ENCODE data around the gene TEX2.

TEX2 gene

GRCh38 chr17:64107500-64108236, 155.4 kb downstream of the TEX2 start:
- DNase-seq: no peak

GRCh38 chr17:64106918-64107317, 156.1 kb downstream of the TEX2 start:
- no peak for DNase-seq

GRCh38 chr17:64103391-64104364, 159.4 kb downstream of the TEX2 start:
- no peak for DNase-seq

DNA sequence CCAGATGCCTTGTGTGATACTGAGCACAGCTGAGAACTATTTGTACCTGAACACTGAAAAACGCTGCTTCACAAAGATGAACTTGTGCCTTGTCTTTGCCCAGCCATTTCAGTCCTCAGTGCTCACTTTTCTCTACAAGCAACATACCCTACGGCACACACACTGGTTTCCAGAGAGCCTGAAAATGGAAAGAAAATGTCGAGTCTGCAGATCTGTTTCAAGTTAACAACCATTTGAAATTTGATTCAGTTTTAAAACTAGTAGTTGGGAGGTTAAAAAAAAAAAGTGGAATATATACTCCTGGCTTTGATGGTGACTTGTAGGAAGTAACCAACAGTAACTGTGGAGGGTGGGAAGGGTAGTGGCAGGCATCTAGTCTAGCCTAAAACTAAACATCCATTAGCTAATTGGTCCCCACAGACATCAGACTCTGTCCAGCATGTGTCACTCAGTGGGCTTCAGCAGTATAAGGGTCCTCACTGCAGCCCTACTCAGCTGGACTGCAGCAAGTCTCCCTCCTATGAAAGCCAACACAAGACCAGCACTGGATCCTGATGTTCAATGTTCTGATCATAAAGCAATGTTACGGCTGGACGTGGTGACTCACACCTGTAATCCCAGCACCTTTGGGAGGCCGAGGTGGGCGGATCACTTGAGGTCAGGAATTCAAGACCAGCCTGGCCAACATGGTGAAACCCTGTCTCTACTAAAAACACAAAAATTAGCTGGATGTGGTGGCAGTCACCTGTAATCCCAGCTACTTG, 160.3 kb downstream of the TEX2 start:
- DNase-seq: no peak

DNA sequence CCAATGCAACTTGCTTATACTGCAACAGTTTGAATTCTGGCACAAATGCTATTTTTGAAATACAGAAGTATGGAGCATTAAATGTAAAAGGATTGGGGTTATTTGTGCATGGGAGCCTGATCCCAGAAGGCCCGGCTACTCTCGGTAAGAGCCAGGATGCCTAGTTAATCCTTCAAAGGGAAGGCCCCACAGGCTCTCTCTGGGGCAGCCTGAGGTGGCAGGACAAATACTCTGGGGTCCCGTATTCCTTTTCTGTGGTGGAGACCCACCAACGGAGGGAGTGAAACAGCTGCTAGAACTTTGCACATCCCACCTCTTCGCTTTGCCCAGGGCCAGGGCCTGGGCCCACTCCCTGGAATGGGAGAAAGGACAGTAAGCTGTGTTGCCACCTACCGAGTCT, 163.5 kb downstream of the TEX2 start:
- no peak for DNase-seq
